Ishikawa (cell line): ENCODE data around the gene RTN4RL1.

Experiments
- CEBPB ChIP-seq: IDR thresholded peaks from 2 replicates; pipeline ENCODE4 v1.6.1; 2012
- EGR1 ChIP-seq: IDR thresholded peaks from 2 replicates; pipeline ENCODE4 v1.6.1; 2012
- REST ChIP-seq: IDR thresholded peaks from 2 replicates; pipeline ENCODE4 v1.6.1; 2012; ENCODE audit warnings: low read depth, mild to moderate bottlenecking
- TCF12 ChIP-seq: IDR thresholded peaks from 2 replicates; pipeline ENCODE4 v1.6.1; 2012; ENCODE audit warnings: low read depth
- TF ChIP-seq, protein P1 (sequence below): IDR thresholded peaks from 2 replicates; pipeline ENCODE4 v1.6.1; 2012

- TF ChIP-seq, protein P1, sequence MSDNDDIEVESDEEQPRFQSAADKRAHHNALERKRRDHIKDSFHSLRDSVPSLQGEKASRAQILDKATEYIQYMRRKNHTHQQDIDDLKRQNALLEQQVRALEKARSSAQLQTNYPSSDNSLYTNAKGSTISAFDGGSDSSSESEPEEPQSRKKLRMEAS, result no peak
- no peak for TF ChIP-seq REST
- TF ChIP-seq CEBPB, result no peak
- TF ChIP-seq TCF12, result no peak
- TF ChIP-seq EGR1, result no peak
These were observed 48.5 kb downstream of the RTN4RL1 start for GRCh38 chr17:1976683-1977064.
